NCI-H2107 treated with DMSO at 0.1 percent for 48 hours (cell line): ENCODE results near the gene EMP1.

ENCODE experiments used
- DNase-seq: peaks from one replicate; lab custom pipeline; 2025; ENCODE audit not compliant: unreplicated experiment; lab: John Stamatoyannopoulos, UW

The EMP1 gene

GRCh38 chr12:13195785-13196129, 769 bp upstream of the EMP1 start:
- DNase-seq: no peak

GRCh38 chr12:13197032-13197431, 506 bp downstream of the EMP1 start:
- no peak for DNase-seq

- no peak for DNase-seq
Measured at GRCh38 chr12:13197526-13198143, 1.1 kb downstream of the EMP1 start.

- no peak for DNase-seq
Measured at GRCh38 chr12:13198241-13198640, 1.7 kb downstream of the EMP1 start.

- DNase-seq: no peak
Measured at GRCh38 chr12:13198876-13199275, 2.4 kb downstream of the EMP1 start.

GRCh38 chr12:13199592-13199991, 3.1 kb downstream of the EMP1 start:
- DNase-seq: no peak

- DNase-seq: no peak
Measured at GRCh38 chr12:13200841-13201240, 4.3 kb downstream of the EMP1 start.

GRCh38 chr12:13203034-13203922, 6.8 kb downstream of the EMP1 start:
- no peak for DNase-seq

- no peak for DNase-seq
Measured at GRCh38 chr12:13204428-13204827, 7.9 kb downstream of the EMP1 start.

- no peak for DNase-seq
Measured at GRCh38 chr12:13205809-13206559, 9.5 kb downstream of the EMP1 start.

- no peak for DNase-seq
Measured at GRCh38 chr12:13206560-13206897, 10.0 kb downstream of the EMP1 start.

- no peak for DNase-seq
Measured at GRCh38 chr12:13208533-13209435, 12.3 kb downstream of the EMP1 start.

- no peak for DNase-seq
Measured at GRCh38 chr12:13209436-13210235, 13.1 kb downstream of the EMP1 start.

GRCh38 chr12:13210236-13211190, 14.0 kb downstream of the EMP1 start:
- no peak for DNase-seq

GRCh38 chr12:13211191-13211858, 14.8 kb downstream of the EMP1 start:
- DNase-seq: no peak

- peak; percentile 72 for DNase-seq
Measured at GRCh38 chr12:13211859-13212664, 15.5 kb downstream of the EMP1 start.

- no peak for DNase-seq
Measured at GRCh38 chr12:13215056-13215455, 18.5 kb downstream of the EMP1 start.

- DNase-seq: no peak
Measured at GRCh38 chr12:13218641-13219040, 22.1 kb downstream of the EMP1 start.
